Uterus (tissue), 4 donors: Measurements from ENCODE around the gene CTR9. TPM values are rescaled to one million over a fixed set of nuclear protein-coding genes. Genes with fewer than 3 reads are reported as not detected.

Source experiments
- DNase-seq, 2 donors: peaks; one replicate each; pipeline ENCODE4 v3.0.0-alpha.2; 2019 to 2020
- H3K27ac ChIP-seq, 2 donors: fragments of 200-600 bp; sonication (generic); 1 replicate in 1 of 2; 2 replicates in 1 of 2; pipeline ENCODE4 v1.5.1; 2016 to 2018
- H3K27me3 ChIP-seq, 2 donors: fragments of 200-600 bp; sonication (generic); one replicate each; pipeline ENCODE4 v1.5.1; 2018 to 2019; ENCODE audit warnings: control low read depth in 1 of 2
- H3K36me3 ChIP-seq, 2 donors: fragments of 200-600 bp; sonication (generic); one replicate each; pipeline ENCODE4 v1.5.1; 2019; ENCODE audit warnings: control low read depth in 1 of 2
- H3K4me1 ChIP-seq, 2 donors: fragments of 200-600 bp; sonication (generic); one replicate each; pipeline ENCODE4 v1.5.1; 2018 to 2019; ENCODE audit warnings: control low read depth in 1 of 2
- H3K4me3 ChIP-seq, 2 donors: fragments of 200-600 bp; sonication (generic); 1 replicate in 1 of 2; 2 replicates in 1 of 2; pipeline ENCODE4 v1.5.1; 2018 to 2019; ENCODE audit warnings: mild to moderate bottlenecking in 1 of 2
- H3K9me3 ChIP-seq, 2 donors: fragments of 200-600 bp; sonication (generic); one replicate each; pipeline ENCODE4 v1.5.1; 2019; ENCODE audit warnings: control low read depth in 1 of 2
- CTCF ChIP-seq, 4 experiments: fragments of 200-600 bp in 2 of 4; fragments of 450-650 bp in 2 of 4; sonication (generic) in 2 of 4; IDR thresholded peaks; one replicate each; pipeline ENCODE4 v1.5.1; 2016 to 2019; ENCODE audit warnings: antibody characterized with exemption in 4 of 4, mild to moderate bottlenecking in 2 of 4, moderate library complexity in 1 of 4
- POLR2A ChIP-seq, 2 donors: fragments of 450-650 bp; IDR thresholded peaks; one replicate each; pipeline ENCODE4 v1.6.1; 2016; ENCODE audit warnings: antibody characterized with exemption in 2 of 2, mild to moderate bottlenecking in 1 of 2, moderate library complexity in 1 of 2
- intact Hi-C: fragments of 100-400 bp; cut with DNase I; formaldehyde crosslinking; loops from one replicate; pipeline ENCODE4 v1.15.1; 2023; ENCODE audit warnings: low total_unique reads
- small RNA-seq: library from RNA; depleted of rRNA; stranded (forward); fragments of <200 nt; gene quantifications from one replicate; pipeline ENCODE3, GENCODE V24; 2016
- total RNA-seq, 4 donors: library from RNA; depleted of rRNA in 3 of 4; stranded (reverse); fragments of >200 nt in 3 of 4; gene quantifications; one replicate each; pipeline versions ENCODE4 v1.1.0 to v1.2.4, GENCODE V29; 2014 to 2023
- donor health status: DM: yes; HTN: yes; CAD: no.

Gene CTR9
- total RNA-seq, 4 donors from 2014 or later = 22.0 to 48.6 (median 38.5) TPM

- DNase-seq = no peak
- H3K4me1 ChIP-seq = no peaks in the 10 kb centered on the region
- H3K27ac ChIP-seq = no peak overlapping the region
- TF ChIP-seq CTCF (IDR thresholded peaks at IDR 0.05) (no peak), POLR2A (IDR thresholded peaks at IDR 0.05) (no peak)
- H3K27me3 ChIP-seq = no peaks in the 10 kb centered on the region
- H3K9me3 ChIP-seq = no peaks in the 10 kb centered on the region
- intact Hi-C loops = no loop called here
- no peak overlapping the region for H3K4me3 ChIP-seq
- H3K36me3 ChIP-seq = no peaks in the 10 kb centered on the region
These were observed 73.8 kb downstream of the CTR9 start for GRCh38 chr11:10824888-10825287.

DNA sequence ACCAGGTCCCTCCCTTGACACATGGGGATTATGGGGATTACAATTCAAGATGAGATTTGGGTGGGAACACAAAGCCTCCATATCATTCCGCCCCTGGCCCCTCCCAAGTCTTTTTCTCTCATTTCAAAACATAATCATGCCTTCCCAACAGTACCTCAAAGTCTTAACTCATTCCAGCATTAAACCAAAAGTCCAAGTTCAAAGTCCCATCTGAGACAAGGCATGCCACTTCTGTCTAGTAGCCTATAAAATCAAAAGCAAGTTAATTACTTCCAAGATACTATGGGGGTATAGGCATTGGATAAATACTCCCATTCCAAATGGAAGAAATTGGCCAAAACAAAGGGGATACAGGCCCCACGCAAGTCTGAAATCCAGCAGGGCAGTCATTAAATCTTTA lies 77.4 kb downstream of the CTR9 start:
- no peaks in the 10 kb centered on the region for H3K27me3 ChIP-seq
- intact Hi-C loops = no loop called here
- H3K27ac ChIP-seq = no peak overlapping the region
- TF ChIP-seq CTCF (IDR thresholded peaks at IDR 0.05) (no peak), POLR2A (IDR thresholded peaks at IDR 0.05) (no peak)
- H3K4me3 ChIP-seq = no peak overlapping the region
- DNase-seq = no peak
- no peaks in the 10 kb centered on the region for H3K36me3 ChIP-seq
- no peaks in the 10 kb centered on the region for H3K9me3 ChIP-seq
- H3K4me1 ChIP-seq = no peaks in the 10 kb centered on the region

- Histone ChIP-seq H3K4me3 (no peak overlapping the region), H3K27me3 (no peaks in the 10 kb centered on the region), H3K4me1 (no peaks in the 10 kb centered on the region), H3K9me3 (no peaks in the 10 kb centered on the region), H3K27ac (no peak overlapping the region), H3K36me3 (no peaks in the 10 kb centered on the region)
- no peak for DNase-seq
- intact Hi-C loops = no loop called here
- TF ChIP-seq POLR2A (IDR thresholded peaks at IDR 0.05) (no peak), CTCF (IDR thresholded peaks at IDR 0.05) (no peak)
These were observed 78.1 kb downstream of the CTR9 start for GRCh38 chr11:10829139-10829538.

Small RNAs within 50 kb of the gene (small RNA-seq; reads per million reads assigned to genes)
- not detected for gene RF00019
- gene SNORD97 = not detected

Other genes starting within 250 kb of the CTR9 start
- gene RNF141, start 210.1 kb upstream of the CTR9 start, total RNA-seq = 10 to 100 TPM; 19.7 to 49.7 (median 25.2) TPM
- 100 to 1,000 TPM in 1 of 4 donors, 10 to 100 TPM in 3; 12.8 to 154 (median 44.0) TPM for gene LYVE1, start 182.6 kb upstream of the CTR9 start, total RNA-seq
- 100 to 1,000 TPM in 2 of 4 donors, 10 to 100 TPM in 2; 21.2 to 240 (median 107) TPM for gene IRAG1, start 57.5 kb upstream of the CTR9 start, total RNA-seq
- 100 to 1,000 TPM; 286 to 726 (median 581) TPM for gene EIF4G2, start 57.7 kb downstream of the CTR9 start, total RNA-seq
- 10 to 100 TPM; 24.6 to 82.7 (median 61.0) TPM for gene ZBED5, start 106.8 kb downstream of the CTR9 start, total RNA-seq